ENCODE data around the gene CASQ1.

GRCh38 chr1:160156361-160156760 is 34.0 kb upstream of the CASQ1 start:
- TF ChIP-seq CTCF (IDR thresholded peaks at IDR 0.05), result no peak
- no peak for TF ChIP-seq EP300 (IDR thresholded peaks at IDR 0.05)

All from esophagus muscularis mucosa (tissue), 3 donors.